ENCODE measurements around the gene PLN. TPM values are rescaled to one million over a fixed set of nuclear protein-coding genes. Genes with fewer than 3 reads are reported as not detected.

PLN gene
- total RNA-seq, 2 donors from 2014 or later = 560 to 1,831 TPM

DNA sequence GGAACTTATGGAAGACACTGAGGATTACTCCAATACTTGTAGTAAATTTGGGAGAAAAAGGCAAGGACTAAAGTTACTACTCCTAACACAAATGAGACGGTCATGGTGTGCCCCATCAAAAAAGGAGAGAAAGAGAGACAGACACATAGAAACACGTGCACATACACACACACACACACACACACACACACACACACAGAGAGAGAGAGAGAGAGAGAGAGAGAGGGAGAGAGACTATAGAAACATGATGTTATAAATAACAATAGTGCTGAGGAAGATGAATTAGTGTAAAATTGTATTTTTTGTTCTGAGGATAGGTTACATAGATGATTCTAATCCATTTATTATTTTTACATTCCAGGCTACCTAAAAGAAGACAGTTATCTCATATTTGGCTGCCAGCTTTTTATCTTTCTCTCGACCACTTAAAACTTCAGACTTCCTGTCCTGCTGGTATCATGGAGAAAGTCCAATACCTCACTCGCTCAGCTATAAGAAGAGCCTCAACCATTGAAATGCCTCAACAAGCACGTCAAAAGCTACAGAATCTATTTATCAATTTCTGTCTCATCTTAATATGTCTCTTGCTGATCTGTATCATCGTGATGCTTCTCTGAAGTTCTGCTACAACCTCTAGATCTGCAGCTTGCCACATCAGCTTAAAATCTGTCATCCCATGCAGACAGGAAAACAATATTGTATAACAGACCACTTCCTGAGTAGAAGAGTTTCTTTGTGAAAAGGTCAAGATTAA lies 10.5 kb downstream of the PLN start:
- DNase-seq (ENCODE audit: low spot score) = no peak
- no peaks in the 10 kb centered on the region for H3K27me3 ChIP-seq
- H3K27ac ChIP-seq = peak overlapping the region; percentile 78 to 83
- no peak for TF ChIP-seq CTCF (IDR thresholded peaks at IDR 0.05)
- H3K4me1 ChIP-seq = peaks cover 0 to 13% of the 10 kb centered on the region in 2 donors
- H3K9me3 ChIP-seq = no peaks in the 10 kb centered on the region
- H3K4me3 ChIP-seq = peak overlapping the region in 1 of 2 donors; percentile 43
- peaks cover 47% of the 10 kb centered on the region for H3K36me3 ChIP-seq

- Histone ChIP-seq H3K27me3 (no peaks in the 10 kb centered on the region), H3K4me3 (no peak overlapping the region), H3K36me3 (peaks cover 38% of the 10 kb centered on the region), H3K4me1 (peaks cover 0 to 13% of the 10 kb centered on the region in 2 donors), H3K9me3 (no peaks in the 10 kb centered on the region), H3K27ac (no peak overlapping the region)
- DNase-seq (ENCODE audit: low spot score) = no peak
- no peak for TF ChIP-seq CTCF (IDR thresholded peaks at IDR 0.05)
These were observed 11.6 kb downstream of the PLN start for GRCh38 chr6:118559659-118560058.

- Histone ChIP-seq H3K9me3 (no peaks in the 10 kb centered on the region), H3K27me3 (no peaks in the 10 kb centered on the region), H3K36me3 (peaks cover 18% of the 10 kb centered on the region), H3K4me1 (peaks cover 0 to 13% of the 10 kb centered on the region in 2 donors), H3K27ac (no peak overlapping the region), H3K4me3 (no peak overlapping the region)
- no peak for DNase-seq (ENCODE audit: low spot score)
- no peak for TF ChIP-seq CTCF (IDR thresholded peaks at IDR 0.05)
These were observed 14.2 kb downstream of the PLN start for GRCh38 chr6:118562248-118562647.

- H3K4me3 ChIP-seq = no peak overlapping the region
- no peak overlapping the region for H3K27ac ChIP-seq
- DNase-seq (ENCODE audit: low spot score) = no peak
- H3K27me3 ChIP-seq = no peaks in the 10 kb centered on the region
- H3K36me3 ChIP-seq = peaks cover 17% of the 10 kb centered on the region
- peaks cover 0 to 8% of the 10 kb centered on the region in 2 donors for H3K4me1 ChIP-seq
- no peak for TF ChIP-seq CTCF (IDR thresholded peaks at IDR 0.05)
- no peaks in the 10 kb centered on the region for H3K9me3 ChIP-seq
These were observed 14.9 kb downstream of the PLN start for GRCh38 chr6:118562959-118563358.

GRCh38 chr6:118565311-118565960 lies 17.3 kb downstream of the PLN start:
- peak in 1 of 2 donors; percentile 50 for TF ChIP-seq CTCF (IDR thresholded peaks at IDR 0.05)
- peaks cover 0 to 8% of the 10 kb centered on the region in 2 donors for H3K4me1 ChIP-seq
- DNase-seq (ENCODE audit: low spot score) = no peak
- no peaks in the 10 kb centered on the region for H3K27me3 ChIP-seq
- no peak overlapping the region for H3K27ac ChIP-seq
- no peaks in the 10 kb centered on the region for H3K9me3 ChIP-seq
- H3K36me3 ChIP-seq = no peaks in the 10 kb centered on the region
- no peak overlapping the region for H3K4me3 ChIP-seq
